Measurements from ENCODE around the gene ZNF784.

- no peak for TF ChIP-seq SP1 (IDR thresholded peaks at IDR 0.05)
- no peak for TF ChIP-seq FOXM1 (IDR thresholded peaks at IDR 0.05; ENCODE audit: borderline replicate concordance)
- no peak for TF ChIP-seq FOXA1 (IDR thresholded peaks at IDR 0.05)
- TF ChIP-seq ZNF384 (IDR thresholded peaks at IDR 0.05): no peak
- no peak for TF ChIP-seq BHLHE40 (IDR thresholded peaks at IDR 0.05; ENCODE audit: borderline replicate concordance)
- TF ChIP-seq NFRKB (IDR thresholded peaks at IDR 0.05): no peak
- TF ChIP-seq PKNOX1 (IDR thresholded peaks at IDR 0.05): no peak
- TF ChIP-seq TARDBP (IDR thresholded peaks at IDR 0.05): no peak
- no peak for TF ChIP-seq HDGF (IDR thresholded peaks at IDR 0.05; ENCODE audit: borderline replicate concordance)
These were observed 5.9 kb downstream of the ZNF784 start for GRCh38 chr19:55618426-55618825.

Data from HEK293T (cell line).